ENCODE measurements around the gene FOXD3.
A peak's percentile ranks its signal among the peaks of the same experiment; 100 is the strongest.

Gene FOXD3

GRCh38 chr1:63363014-63363413 lies 40.6 kb downstream of the FOXD3 start:
- H3K79me2 ChIP-seq (ENCODE audit: control insufficient read depth, insufficient read depth, low read length, unreplicated experiment), result no peaks in the 10 kb centered on the region
- H3K4me3 ChIP-seq (ENCODE audit: low read depth, low read length), result no peak overlapping the region
- H3K4me1 ChIP-seq (ENCODE audit: control insufficient read depth, insufficient read depth, low read length, unreplicated experiment), result peaks cover 7% of the 10 kb centered on the region
- H3K27me3 ChIP-seq (ENCODE audit: insufficient read depth, low read length), result peaks cover 15% of the 10 kb centered on the region; the same call in 1 of the 2 replicates
- H3K27ac ChIP-seq (ENCODE audit: low read depth, low read length), result no peak overlapping the region
- no peak overlapping the region for H2AFZ ChIP-seq (ENCODE audit: low read length, unreplicated experiment)
- no peaks in the 10 kb centered on the region for H3K36me3 ChIP-seq (ENCODE audit: insufficient read depth, low read length)

GRCh38 chr1:63366908-63367214 lies 44.5 kb downstream of the FOXD3 start:
- H3K4me1 ChIP-seq (ENCODE audit: control insufficient read depth, insufficient read depth, low read length, unreplicated experiment), result peaks cover 7% of the 10 kb centered on the region
- H2AFZ ChIP-seq (ENCODE audit: low read length, unreplicated experiment), result peak overlapping the region; percentile 93
- H3K27me3 ChIP-seq (ENCODE audit: insufficient read depth, low read length), result peaks cover under 1% of the 10 kb centered on the region; the same call in 1 of the 2 replicates
- H3K79me2 ChIP-seq (ENCODE audit: control insufficient read depth, insufficient read depth, low read length, unreplicated experiment), result no peaks in the 10 kb centered on the region
- H3K27ac ChIP-seq (ENCODE audit: low read depth, low read length), result no peak overlapping the region
- peak overlapping the region; percentile 90 for H3K4me3 ChIP-seq (ENCODE audit: low read depth, low read length)
- no peaks in the 10 kb centered on the region for H3K36me3 ChIP-seq (ENCODE audit: insufficient read depth, low read length)

DNA sequence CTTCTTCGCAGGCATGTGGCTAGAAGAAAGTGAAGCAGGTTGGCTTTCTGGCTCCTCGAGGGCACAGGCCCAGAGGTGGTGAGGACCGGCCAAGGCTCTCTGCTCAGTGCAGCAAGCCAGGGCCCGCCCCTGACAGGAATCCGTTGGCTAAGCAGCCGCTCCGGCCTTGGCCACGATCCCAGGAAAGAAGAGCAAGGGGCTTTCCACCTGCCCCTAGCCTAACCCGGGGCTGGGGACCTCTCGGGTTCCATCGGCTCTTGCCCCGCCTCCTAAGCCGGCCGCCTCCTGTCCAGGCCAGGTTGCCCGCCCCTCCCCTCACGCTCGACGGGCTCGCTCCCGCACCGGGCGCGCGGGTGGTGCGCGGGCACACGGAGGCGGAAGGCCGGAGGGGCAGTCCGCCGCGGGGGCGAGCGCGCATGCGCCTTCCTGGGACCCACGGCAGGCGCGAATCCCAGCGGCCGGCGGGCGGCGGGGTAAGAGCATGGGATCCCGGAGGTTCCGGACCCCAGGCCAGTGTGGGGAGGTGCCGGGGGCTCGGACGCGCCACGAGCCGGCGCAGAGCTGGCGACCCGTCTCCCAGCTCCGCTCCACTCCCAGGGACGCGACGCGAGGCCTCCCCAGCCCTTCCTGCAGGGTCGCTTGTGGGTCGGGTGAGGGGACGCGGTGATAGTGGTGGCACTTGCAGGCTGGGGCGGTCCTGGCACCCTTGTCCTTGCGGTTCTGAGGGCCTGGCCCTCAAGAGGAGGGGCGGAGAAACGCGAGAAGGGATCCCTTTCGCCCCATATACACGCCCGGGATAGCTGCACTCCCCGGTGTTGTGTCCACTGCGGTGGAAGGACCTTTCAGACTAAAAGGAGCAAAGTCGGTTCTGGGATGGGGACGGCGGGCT lies 45.1 kb downstream of the FOXD3 start, which contains the start of gene ALG6:
TSS of gene ALG6 (plus strand) at position 413 of the 889 bp plus-strand sequence. CDS start 3,351 bp downstream, outside the sequence.
- Histone ChIP-seq H3K27ac (ENCODE audit: low read depth, low read length) (no peak within 1 kb of the TSS), H3K36me3 (ENCODE audit: insufficient read depth, low read length) (no peaks in the 10 kb centered on the region), H2AFZ (ENCODE audit: low read length, unreplicated experiment) (peak within 1 kb of the TSS; percentile 93), H3K4me3 (ENCODE audit: low read depth, low read length) (peak within 1 kb of the TSS; percentile 90), H3K27me3 (ENCODE audit: insufficient read depth, low read length) (no peaks in the 10 kb centered on the region), H3K4me1 (ENCODE audit: control insufficient read depth, insufficient read depth, low read length, unreplicated experiment) (peaks cover 7% of the 10 kb centered on the region), H3K79me2 (ENCODE audit: control insufficient read depth, insufficient read depth, low read length, unreplicated experiment) (no peaks in the 10 kb centered on the region)

GRCh38 chr1:63368131-63368530 lies 45.8 kb downstream of the FOXD3 start:
- peaks cover 7% of the 10 kb centered on the region for H3K4me1 ChIP-seq (ENCODE audit: control insufficient read depth, insufficient read depth, low read length, unreplicated experiment)
- no peak overlapping the region for H3K27ac ChIP-seq (ENCODE audit: low read depth, low read length)
- peak overlapping the region; percentile 88 for H2AFZ ChIP-seq (ENCODE audit: low read length, unreplicated experiment)
- H3K4me3 ChIP-seq (ENCODE audit: low read depth, low read length), result peak overlapping the region; percentile 90
- no peaks in the 10 kb centered on the region for H3K36me3 ChIP-seq (ENCODE audit: insufficient read depth, low read length)
- no peaks in the 10 kb centered on the region for H3K79me2 ChIP-seq (ENCODE audit: control insufficient read depth, insufficient read depth, low read length, unreplicated experiment)
- no peaks in the 10 kb centered on the region for H3K27me3 ChIP-seq (ENCODE audit: insufficient read depth, low read length)

Data from ACC112 (cell line).